Liver (tissue), 9 donors: ENCODE measurements around the gene IGF2BP2. TPM values are rescaled to one million over a fixed set of nuclear protein-coding genes. Genes with fewer than 3 reads are reported as not detected.

ENCODE experiments used
- DNase-seq: peaks from one replicate; pipeline ENCODE4 v3.0.0-alpha.2; 2017; ENCODE audit warnings: low spot score
- H3K27ac ChIP-seq, 2 donors: one replicate each; pipeline ENCODE4 v1.7.0; 2013; ENCODE audit warnings: inconsistent platforms in 2 of 2, low read length in 2 of 2, control low read depth in 1 of 2, low read depth in 1 of 2, mild to moderate bottlenecking in 1 of 2
- H3K27me3 ChIP-seq, 4 donors: one replicate each; pipeline versions ENCODE4 v1.6.1 to v1.7.0; 2013; ENCODE audit warnings: low read length in 3 of 4, inconsistent platforms in 1 of 4, mild to moderate bottlenecking in 1 of 4, moderate library complexity in 1 of 4; ENCODE audit not compliant: control insufficient read depth in 4 of 4, insufficient read depth in 4 of 4
- H3K36me3 ChIP-seq, 4 donors: one replicate each; pipeline versions ENCODE4 v1.6.1 to v1.7.0; 2013; ENCODE audit warnings: low read length in 3 of 4, mild to moderate bottlenecking in 3 of 4, low read depth in 1 of 4, moderate library complexity in 1 of 4; ENCODE audit not compliant: control insufficient read depth in 4 of 4, insufficient read depth in 3 of 4
- H3K4me1 ChIP-seq, 4 donors: one replicate each; pipeline versions ENCODE4 v1.6.1 to v1.7.0; 2013; ENCODE audit warnings: low read length in 3 of 4, mild to moderate bottlenecking in 3 of 4, moderate library complexity in 1 of 4; ENCODE audit not compliant: control insufficient read depth in 4 of 4, insufficient read depth in 4 of 4
- H3K4me3 ChIP-seq, 3 donors: one replicate each; pipeline versions ENCODE4 v1.6.1 to v1.7.0; 2013; ENCODE audit warnings: low read length in 3 of 3, control low read depth in 1 of 3, low read depth in 1 of 3, mild to moderate bottlenecking in 1 of 3
- H3K9ac ChIP-seq, 2 donors: one replicate each; pipeline ENCODE4 v1.7.0; 2013; ENCODE audit warnings: low read length in 2 of 2, mild to moderate bottlenecking in 2 of 2, moderate library complexity in 2 of 2, control low read depth in 1 of 2, low read depth in 1 of 2
- H3K9me3 ChIP-seq, 4 donors: one replicate each; pipeline versions ENCODE4 v1.6.1 to v1.7.0; 2013; ENCODE audit warnings: low read length in 3 of 4; ENCODE audit not compliant: control insufficient read depth in 4 of 4
- CTCF ChIP-seq: fragments of 150-350 bp; IDR thresholded peaks from 2 replicates; pipeline ENCODE4 v1.5.1; 2017; ENCODE audit warnings: improper control_type of control experiment, low read depth, low read length; ENCODE audit not compliant: missing input control
- EGR1 ChIP-seq, 2 donors: IDR thresholded peaks; 2 replicates each; pipeline ENCODE4 v1.6.1; 2016 to 2018; ENCODE audit warnings: antibody characterized with exemption in 2 of 2, low read depth in 2 of 2
- FOXA1 ChIP-seq: IDR thresholded peaks from 2 replicates; pipeline ENCODE4 v1.6.1; 2016; ENCODE audit warnings: antibody characterized with exemption
- FOXA2 ChIP-seq: IDR thresholded peaks from 2 replicates; pipeline ENCODE4 v1.6.1; 2016; ENCODE audit warnings: antibody characterized with exemption
- GABPA ChIP-seq, 2 donors: IDR thresholded peaks in 1 of 2; conservative IDR thresholded peaks in 1 of 2; 2 replicates each; pipeline ENCODE4 v1.6.1; 2016; ENCODE audit warnings: antibody characterized with exemption in 2 of 2, mild to moderate bottlenecking in 1 of 2, moderate library complexity in 1 of 2
- HNF4A ChIP-seq, 2 donors: conservative IDR thresholded peaks; 2 replicates each; pipeline ENCODE4 v1.6.1; 2016; ENCODE audit warnings: antibody characterized with exemption in 2 of 2, mild to moderate bottlenecking in 2 of 2
- HNF4G ChIP-seq: IDR thresholded peaks from 2 replicates; pipeline ENCODE4 v1.6.1; 2016; ENCODE audit warnings: antibody characterized with exemption
- JUND ChIP-seq, 2 donors: IDR thresholded peaks; 2 replicates each; pipeline ENCODE4 v1.6.1; 2016; ENCODE audit warnings: antibody characterized with exemption in 2 of 2
- MAX ChIP-seq: IDR thresholded peaks from 2 replicates; pipeline ENCODE4 v1.6.1; 2016; ENCODE audit warnings: antibody characterized with exemption
- NR2F2 ChIP-seq: IDR thresholded peaks from 2 replicates; pipeline ENCODE4 v1.6.1; 2016; ENCODE audit warnings: antibody characterized with exemption
- RAD21 ChIP-seq, 2 donors: IDR thresholded peaks; 2 replicates each; pipeline ENCODE4 v1.6.1; 2016; ENCODE audit warnings: antibody characterized with exemption in 2 of 2, mild to moderate bottlenecking in 2 of 2
- RXRA ChIP-seq, 2 donors: IDR thresholded peaks; 2 replicates each; pipeline ENCODE4 v1.6.1; 2017 to 2018; ENCODE audit warnings: antibody characterized with exemption in 2 of 2, mild to moderate bottlenecking in 1 of 2
- SP1 ChIP-seq: IDR thresholded peaks from 2 replicates; pipeline ENCODE4 v1.6.1; 2018; ENCODE audit warnings: antibody characterized with exemption, mild to moderate bottlenecking
- TAF1 ChIP-seq: conservative IDR thresholded peaks from 2 replicates; pipeline ENCODE4 v1.6.1; 2016; ENCODE audit warnings: antibody characterized with exemption, mild to moderate bottlenecking
- YY1 ChIP-seq: IDR thresholded peaks from 2 replicates; pipeline ENCODE4 v1.6.1; 2016; ENCODE audit warnings: antibody characterized with exemption, mild to moderate bottlenecking
- ZBTB33 ChIP-seq: IDR thresholded peaks from 2 replicates; pipeline ENCODE4 v1.6.1; 2016; ENCODE audit warnings: antibody characterized with exemption
- WGBS: extraction: QIAGEN DNeasy Blood & Tissue Kit; methylation state at CpG from one replicate; pipeline ENCODE4 v1.1.7; 2013; 5-methylcytosine and 5-hydroxymethylcytosine counted together
- polyA plus RNA-seq, 2 donors: library from polyadenylated mRNA; stranded (reverse) in 1 of 2; unstranded in 1 of 2; fragments of 200-250 nt in 1 of 2; fragments of >200 nt in 1 of 2; fragmentation: Nextera tagmentation in 1 of 2; extraction: Ambion mirVana in 1 of 2; gene quantifications; one replicate each; pipeline versions ENCODE4 v1.2.1 to v1.2.3, GENCODE V29; 2013 to 2015
- total RNA-seq, 2 donors: library from RNA; depleted of rRNA; stranded (reverse); fragments of >200 nt; gene quantifications; one replicate each; pipeline ENCODE4 v1.2.3, GENCODE V29; 2014
- TF ChIP-seq, protein P1 (sequence below): IDR thresholded peaks from 2 replicates; pipeline ENCODE4 v1.6.1; 2016; ENCODE audit warnings: antibody characterized with exemption, mild to moderate bottlenecking
- TF ChIP-seq, protein P2 (sequence below): IDR thresholded peaks from 2 replicates; pipeline ENCODE4 v1.6.1; 2016; ENCODE audit warnings: antibody characterized with exemption
- donor health status: healthy.
- donor health status: healthy.
- donor health status: healthy.
- donor health status: healthy.
- donor health status: healthy.

IGF2BP2 gene
- total and polyA plus RNA-seq, 4 donors = 0.67 to 35.0 (median 1.7) TPM

- Histone ChIP-seq H3K27me3 (no peaks in the 10 kb centered on the region), H3K36me3 (no peaks in the 10 kb centered on the region), H3K9me3 (no peaks in the 10 kb centered on the region), H3K9ac (no peak overlapping the region), H3K27ac (no peak overlapping the region), H3K4me3 (no peak overlapping the region), H3K4me1 (peaks cover 0 to 7% (median 4%) of the 10 kb centered on the region in 4 donors)
- 74% methylated on average over 8 of the region's 8 CpGs for WGBS
- no peak for DNase-seq
- TF ChIP-seq GABPA (IDR thresholded peaks at IDR 0.05 in 1 of 2, conservative IDR thresholded peaks at IDR 0.05 in 1 of 2) (no peak), EGR1 (IDR thresholded peaks at IDR 0.05; ENCODE audit: low read depth in 2 of 2) (no peak), FOXA2 (no peak), FOXA1 (no peak), YY1 (no peak), JUND (IDR thresholded peaks at IDR 0.05) (no peak), RXRA (IDR thresholded peaks at IDR 0.05) (no peak), HNF4G (no peak), MAX (no peak), CTCF (no peak), NR2F2 (no peak), SP1 (no peak), HNF4A (conservative IDR thresholded peaks at IDR 0.05) (no peak), TAF1 (no peak), RAD21 (IDR thresholded peaks at IDR 0.05) (no peak), ZBTB33 (no peak)
- TF ChIP-seq, protein P1, sequence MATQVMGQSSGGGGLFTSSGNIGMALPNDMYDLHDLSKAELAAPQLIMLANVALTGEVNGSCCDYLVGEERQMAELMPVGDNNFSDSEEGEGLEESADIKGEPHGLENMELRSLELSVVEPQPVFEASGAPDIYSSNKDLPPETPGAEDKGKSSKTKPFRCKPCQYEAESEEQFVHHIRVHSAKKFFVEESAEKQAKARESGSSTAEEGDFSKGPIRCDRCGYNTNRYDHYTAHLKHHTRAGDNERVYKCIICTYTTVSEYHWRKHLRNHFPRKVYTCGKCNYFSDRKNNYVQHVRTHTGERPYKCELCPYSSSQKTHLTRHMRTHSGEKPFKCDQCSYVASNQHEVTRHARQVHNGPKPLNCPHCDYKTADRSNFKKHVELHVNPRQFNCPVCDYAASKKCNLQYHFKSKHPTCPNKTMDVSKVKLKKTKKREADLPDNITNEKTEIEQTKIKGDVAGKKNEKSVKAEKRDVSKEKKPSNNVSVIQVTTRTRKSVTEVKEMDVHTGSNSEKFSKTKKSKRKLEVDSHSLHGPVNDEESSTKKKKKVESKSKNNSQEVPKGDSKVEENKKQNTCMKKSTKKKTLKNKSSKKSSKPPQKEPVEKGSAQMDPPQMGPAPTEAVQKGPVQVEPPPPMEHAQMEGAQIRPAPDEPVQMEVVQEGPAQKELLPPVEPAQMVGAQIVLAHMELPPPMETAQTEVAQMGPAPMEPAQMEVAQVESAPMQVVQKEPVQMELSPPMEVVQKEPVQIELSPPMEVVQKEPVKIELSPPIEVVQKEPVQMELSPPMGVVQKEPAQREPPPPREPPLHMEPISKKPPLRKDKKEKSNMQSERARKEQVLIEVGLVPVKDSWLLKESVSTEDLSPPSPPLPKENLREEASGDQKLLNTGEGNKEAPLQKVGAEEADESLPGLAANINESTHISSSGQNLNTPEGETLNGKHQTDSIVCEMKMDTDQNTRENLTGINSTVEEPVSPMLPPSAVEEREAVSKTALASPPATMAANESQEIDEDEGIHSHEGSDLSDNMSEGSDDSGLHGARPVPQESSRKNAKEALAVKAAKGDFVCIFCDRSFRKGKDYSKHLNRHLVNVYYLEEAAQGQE = no peak
- TF ChIP-seq, protein P2, sequence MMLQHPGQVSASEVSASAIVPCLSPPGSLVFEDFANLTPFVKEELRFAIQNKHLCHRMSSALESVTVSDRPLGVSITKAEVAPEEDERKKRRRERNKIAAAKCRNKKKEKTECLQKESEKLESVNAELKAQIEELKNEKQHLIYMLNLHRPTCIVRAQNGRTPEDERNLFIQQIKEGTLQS = no peak
These were observed 166.3 kb downstream of the IGF2BP2 start for GRCh38 chr3:185658504-185658912.
